Parathyroid adenoma (tissue), 2 donors: ENCODE measurements around the gene OGG1.

Source experiments
- H2AFZ ChIP-seq: fragments of 300-600 bp; sonication (generic); one replicate; pipeline ENCODE4 v1.7.0; 2017; ENCODE audit warnings: antibody characterized with exemption, mild to moderate bottlenecking
- H3K27ac ChIP-seq: fragments of 300-600 bp; sonication (generic); one replicate; pipeline ENCODE4 v1.7.0; 2017
- H3K27me3 ChIP-seq: fragments of 300-600 bp; sonication (generic); one replicate; pipeline ENCODE4 v1.7.0; 2017; ENCODE audit warnings: low read length; ENCODE audit not compliant: control insufficient read depth, insufficient read depth
- H3K36me3 ChIP-seq: fragments of 300-600 bp; sonication (generic); one replicate; pipeline ENCODE4 v1.7.0; 2017; ENCODE audit warnings: low read length; ENCODE audit not compliant: control insufficient read depth, insufficient read depth
- H3K4me1 ChIP-seq: fragments of 300-600 bp; sonication (generic); one replicate; pipeline ENCODE4 v1.7.0; 2017; ENCODE audit warnings: control low read depth
- H3K4me2 ChIP-seq: fragments of 300-600 bp; sonication (generic); one replicate; pipeline ENCODE4 v1.7.0; 2017; ENCODE audit warnings: low read length
- H3K4me3 ChIP-seq: fragments of 300-600 bp; sonication (generic); one replicate; pipeline ENCODE4 v1.7.0; 2017; ENCODE audit warnings: low read depth, low read length
- H3K79me2 ChIP-seq: fragments of 300-600 bp; sonication (generic); one replicate; pipeline ENCODE4 v1.7.0; 2017; ENCODE audit warnings: control low read depth
- H3K9ac ChIP-seq: fragments of 300-600 bp; sonication (generic); one replicate; pipeline ENCODE4 v1.7.0; 2017; ENCODE audit warnings: mild to moderate bottlenecking
- H3K9me3 ChIP-seq: fragments of 300-600 bp; sonication (generic); one replicate; pipeline ENCODE4 v1.7.0; 2017; ENCODE audit warnings: low read length; ENCODE audit not compliant: control insufficient read depth
- CTCF ChIP-seq: fragments of 300-600 bp; sonication (generic); IDR thresholded peaks from one replicate; pipeline ENCODE4 v1.7.0; 2017; ENCODE audit warnings: antibody characterized with exemption, mild to moderate bottlenecking
- donor health status: primary hyperparathyroidism.

The OGG1 gene

GRCh38 chr3:9780458-9780812 is 30.7 kb downstream of the OGG1 start:
- Histone ChIP-seq H3K79me2 (no peaks in the 10 kb centered on the region), H3K27me3 (no peaks in the 10 kb centered on the region), H3K27ac (no peak overlapping the region), H3K36me3 (no peaks in the 10 kb centered on the region), H3K9me3 (no peaks in the 10 kb centered on the region), H3K4me2 (no peak overlapping the region), H3K4me3 (no peak overlapping the region), H3K9ac (no peak overlapping the region), H2AFZ (no peak overlapping the region), H3K4me1 (peaks cover 1% of the 10 kb centered on the region)
- no peak for TF ChIP-seq CTCF

GRCh38 chr3:9780910-9781309 is 31.2 kb downstream of the OGG1 start:
- Histone ChIP-seq H3K79me2 (no peaks in the 10 kb centered on the region), H2AFZ (no peak overlapping the region), H3K27ac (no peak overlapping the region), H3K4me1 (peaks cover 3% of the 10 kb centered on the region), H3K9ac (no peak overlapping the region), H3K36me3 (no peaks in the 10 kb centered on the region), H3K4me3 (no peak overlapping the region), H3K27me3 (no peaks in the 10 kb centered on the region), H3K4me2 (peak overlapping the region; percentile 5), H3K9me3 (no peaks in the 10 kb centered on the region)
- TF ChIP-seq CTCF = no peak

GRCh38 chr3:9781551-9781950 is 31.8 kb downstream of the OGG1 start:
- H3K36me3 ChIP-seq = no peaks in the 10 kb centered on the region
- no peaks in the 10 kb centered on the region for H3K9me3 ChIP-seq
- H3K9ac ChIP-seq = no peak overlapping the region

GRCh38 chr3:9781978-9782603 is 32.3 kb downstream of the OGG1 start:
- H3K4me1 ChIP-seq = peaks cover 5% of the 10 kb centered on the region
- no peak overlapping the region for H3K9ac ChIP-seq
- no peaks in the 10 kb centered on the region for H3K27me3 ChIP-seq
- no peak overlapping the region for H3K27ac ChIP-seq
- H3K4me3 ChIP-seq = no peak overlapping the region
- no peaks in the 10 kb centered on the region for H3K9me3 ChIP-seq
- no peak for TF ChIP-seq CTCF
- no peaks in the 10 kb centered on the region for H3K36me3 ChIP-seq
- no peaks in the 10 kb centered on the region for H3K79me2 ChIP-seq
- no peak overlapping the region for H2AFZ ChIP-seq
- H3K4me2 ChIP-seq = no peak overlapping the region

More at GRCh38 chr3:9781551-9781950, 31.8 kb downstream of the OGG1 start:
- H3K27ac ChIP-seq = no peak overlapping the region
- H3K27me3 ChIP-seq = no peaks in the 10 kb centered on the region
- H2AFZ ChIP-seq = no peak overlapping the region
- no peak overlapping the region for H3K4me2 ChIP-seq
- TF ChIP-seq CTCF = no peak
- no peak overlapping the region for H3K4me3 ChIP-seq
- H3K79me2 ChIP-seq = no peaks in the 10 kb centered on the region
- H3K4me1 ChIP-seq = peaks cover 5% of the 10 kb centered on the region

- Histone ChIP-seq H3K27me3 (no peaks in the 10 kb centered on the region), H3K36me3 (no peaks in the 10 kb centered on the region), H3K4me1 (peaks cover 5% of the 10 kb centered on the region), H3K79me2 (no peaks in the 10 kb centered on the region), H3K4me2 (no peak overlapping the region), H3K9ac (no peak overlapping the region), H2AFZ (no peak overlapping the region), H3K4me3 (no peak overlapping the region), H3K27ac (no peak overlapping the region), H3K9me3 (no peaks in the 10 kb centered on the region)
- peak; percentile 21 for TF ChIP-seq CTCF
Observed at GRCh38 chr3:9782770-9783169, 33.0 kb downstream of the OGG1 start.
